ENCODE data around the gene GPBP1L1.
"Not testable (repeated sequence)": the region's sequence is repeated elsewhere in the genome, so short reads cannot be mapped to it uniquely, and the experiment has no call there.

GPBP1L1 gene, protein sequence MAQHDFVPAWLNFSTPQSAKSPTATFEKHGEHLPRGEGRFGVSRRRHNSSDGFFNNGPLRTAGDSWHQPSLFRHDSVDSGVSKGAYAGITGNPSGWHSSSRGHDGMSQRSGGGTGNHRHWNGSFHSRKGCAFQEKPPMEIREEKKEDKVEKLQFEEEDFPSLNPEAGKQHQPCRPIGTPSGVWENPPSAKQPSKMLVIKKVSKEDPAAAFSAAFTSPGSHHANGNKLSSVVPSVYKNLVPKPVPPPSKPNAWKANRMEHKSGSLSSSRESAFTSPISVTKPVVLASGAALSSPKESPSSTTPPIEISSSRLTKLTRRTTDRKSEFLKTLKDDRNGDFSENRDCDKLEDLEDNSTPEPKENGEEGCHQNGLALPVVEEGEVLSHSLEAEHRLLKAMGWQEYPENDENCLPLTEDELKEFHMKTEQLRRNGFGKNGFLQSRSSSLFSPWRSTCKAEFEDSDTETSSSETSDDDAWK

DNA sequence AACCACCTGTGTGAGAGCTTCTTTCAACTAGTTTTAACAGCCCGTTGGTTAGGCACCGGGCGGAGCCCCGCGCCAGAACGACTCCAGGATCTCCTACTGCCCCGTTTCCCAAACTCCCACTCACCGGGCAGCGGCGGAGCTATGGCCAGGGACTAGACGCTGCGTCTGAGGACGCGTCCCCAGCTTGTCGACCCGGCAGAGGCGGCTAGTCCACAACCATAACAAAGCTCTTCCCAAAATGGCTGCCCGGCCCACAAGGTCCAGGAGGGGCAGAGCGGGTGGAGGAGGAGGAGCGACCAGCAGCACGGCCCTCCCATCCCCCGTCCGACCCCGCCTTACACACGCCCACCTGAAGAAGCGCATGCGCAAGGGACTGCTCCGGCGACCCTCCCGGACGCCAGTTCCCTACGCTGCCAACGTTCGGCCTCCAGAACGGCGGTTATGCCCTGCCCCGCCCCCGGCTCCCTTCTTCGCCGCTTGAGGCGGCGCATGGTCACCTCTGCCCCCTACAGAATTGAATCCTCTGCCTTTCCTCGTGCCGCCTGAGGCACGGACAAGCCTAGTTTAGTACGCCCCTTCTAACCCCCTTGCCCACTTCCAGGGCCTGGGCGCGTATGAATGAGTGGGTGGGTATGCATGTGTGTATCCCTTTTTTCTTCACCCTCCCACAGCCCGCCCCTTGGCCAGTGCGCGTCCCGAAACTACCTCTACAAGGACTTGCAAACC is at the start of gene GPBP1L1:
Gene GPBP1L1, minus strand, starts transcription at position 246 of the 726 bp plus-strand sequence. CDS start 27,446 bp downstream, outside the sequence.
- H3K4me3 ChIP-seq (replicated peaks; ENCODE audit: low read depth, low read length): peak within 1 kb of the TSS; percentile 66
- TF ChIP-seq, protein P1, sequence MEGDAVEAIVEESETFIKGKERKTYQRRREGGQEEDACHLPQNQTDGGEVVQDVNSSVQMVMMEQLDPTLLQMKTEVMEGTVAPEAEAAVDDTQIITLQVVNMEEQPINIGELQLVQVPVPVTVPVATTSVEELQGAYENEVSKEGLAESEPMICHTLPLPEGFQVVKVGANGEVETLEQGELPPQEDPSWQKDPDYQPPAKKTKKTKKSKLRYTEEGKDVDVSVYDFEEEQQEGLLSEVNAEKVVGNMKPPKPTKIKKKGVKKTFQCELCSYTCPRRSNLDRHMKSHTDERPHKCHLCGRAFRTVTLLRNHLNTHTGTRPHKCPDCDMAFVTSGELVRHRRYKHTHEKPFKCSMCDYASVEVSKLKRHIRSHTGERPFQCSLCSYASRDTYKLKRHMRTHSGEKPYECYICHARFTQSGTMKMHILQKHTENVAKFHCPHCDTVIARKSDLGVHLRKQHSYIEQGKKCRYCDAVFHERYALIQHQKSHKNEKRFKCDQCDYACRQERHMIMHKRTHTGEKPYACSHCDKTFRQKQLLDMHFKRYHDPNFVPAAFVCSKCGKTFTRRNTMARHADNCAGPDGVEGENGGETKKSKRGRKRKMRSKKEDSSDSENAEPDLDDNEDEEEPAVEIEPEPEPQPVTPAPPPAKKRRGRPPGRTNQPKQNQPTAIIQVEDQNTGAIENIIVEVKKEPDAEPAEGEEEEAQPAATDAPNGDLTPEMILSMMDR (IDR thresholded peaks at IDR 0.05; ENCODE audit: low read depth, low read length, missing control alignments): no peak
- DNase-seq (ENCODE audit: extremely low read depth, low read depth): peak; percentile 87

DNA sequence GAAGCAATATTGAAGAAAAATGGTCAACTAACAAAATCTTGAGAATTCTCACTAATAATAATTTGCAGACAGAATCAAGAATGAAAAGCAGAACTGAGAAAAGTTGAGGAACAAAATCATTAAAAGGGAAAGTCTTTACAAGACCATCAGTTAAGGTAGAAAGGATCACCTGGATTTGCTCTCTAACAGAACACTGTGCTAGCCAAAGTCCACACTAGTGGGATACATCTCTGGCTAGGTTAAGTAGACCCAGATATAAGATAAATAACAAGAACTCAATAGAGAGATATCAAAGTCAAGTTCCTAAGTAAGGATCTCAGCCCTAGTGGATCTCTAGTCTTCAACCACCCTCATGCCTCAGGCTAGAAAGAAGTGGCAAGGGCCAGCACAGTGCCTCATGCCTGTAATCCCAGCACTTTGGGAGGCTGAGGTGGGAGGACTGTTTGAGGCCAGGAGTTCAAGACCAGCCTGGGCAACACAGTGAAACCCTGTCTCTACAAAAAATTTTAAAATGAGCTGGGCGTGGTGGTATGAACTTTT is 44.5 kb upstream of the GPBP1L1 start:
- TF ChIP-seq, protein P1 (IDR thresholded peaks at IDR 0.05; ENCODE audit: low read depth, low read length, missing control alignments): no peak
- no peak for DNase-seq (ENCODE audit: extremely low read depth, low read depth)
- no peak overlapping the region for H3K4me3 ChIP-seq (replicated peaks; ENCODE audit: low read depth, low read length)

DNA sequence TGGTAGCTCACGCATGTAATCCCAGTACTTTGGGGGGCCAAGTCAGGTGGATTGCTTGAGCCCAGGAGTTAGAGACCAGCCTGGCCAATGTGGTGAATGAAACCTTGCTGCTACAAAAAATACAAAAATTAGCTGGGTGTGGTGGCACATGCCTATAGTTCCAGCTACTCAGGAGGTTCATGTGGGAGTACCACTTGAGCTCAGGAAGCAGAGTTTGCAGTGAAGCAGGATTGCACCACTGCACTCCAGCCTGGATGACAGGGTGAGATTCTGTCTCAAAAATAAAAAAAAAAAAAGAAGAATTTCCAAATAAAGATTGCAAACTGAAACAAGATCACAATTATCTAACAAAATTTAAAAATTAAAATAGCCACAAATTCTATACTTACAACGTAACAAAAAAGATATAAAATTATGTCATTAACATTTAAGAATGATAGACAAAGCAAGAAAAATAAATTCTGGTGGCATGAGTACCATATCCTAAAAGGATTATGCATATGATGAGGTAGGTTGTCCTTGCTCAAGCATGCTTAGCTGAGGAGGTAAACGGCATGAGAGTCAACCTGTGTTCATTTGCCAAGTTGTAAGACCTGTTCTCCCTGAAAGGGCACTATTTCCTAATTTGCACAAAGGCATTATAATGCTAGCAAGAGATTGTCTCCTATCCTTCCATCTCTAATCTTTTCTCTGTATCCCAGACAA is 43.9 kb upstream of the GPBP1L1 start:
- DNase-seq (ENCODE audit: extremely low read depth, low read depth): no peak
- TF ChIP-seq, protein P1 (IDR thresholded peaks at IDR 0.05; ENCODE audit: low read depth, low read length, missing control alignments): no peak
- H3K4me3 ChIP-seq (replicated peaks; ENCODE audit: low read depth, low read length): no peak overlapping the region

DNA sequence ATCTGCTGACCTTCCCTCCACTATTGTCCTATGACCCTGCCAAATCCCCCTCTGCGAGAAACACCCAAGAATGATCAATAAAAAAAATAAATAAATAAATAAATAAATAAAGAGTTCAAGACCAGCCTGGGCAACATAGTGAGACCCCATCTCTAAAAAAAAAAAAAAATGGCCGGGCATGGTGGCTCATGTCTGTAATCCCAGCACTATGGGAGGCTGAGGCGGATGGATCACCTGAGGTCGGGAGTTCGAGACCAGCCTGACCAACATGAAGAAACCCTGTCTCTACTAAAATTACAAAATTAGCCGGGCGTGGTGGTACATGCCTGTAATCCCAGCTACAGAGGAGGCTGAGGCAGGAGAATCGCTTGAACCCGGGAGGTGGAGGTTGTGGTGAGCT is 39.7 kb upstream of the GPBP1L1 start:
- not testable (repeated sequence) for DNase-seq (ENCODE audit: extremely low read depth, low read depth); H3K4me3 ChIP-seq (replicated peaks; ENCODE audit: low read depth, low read length)

DNA sequence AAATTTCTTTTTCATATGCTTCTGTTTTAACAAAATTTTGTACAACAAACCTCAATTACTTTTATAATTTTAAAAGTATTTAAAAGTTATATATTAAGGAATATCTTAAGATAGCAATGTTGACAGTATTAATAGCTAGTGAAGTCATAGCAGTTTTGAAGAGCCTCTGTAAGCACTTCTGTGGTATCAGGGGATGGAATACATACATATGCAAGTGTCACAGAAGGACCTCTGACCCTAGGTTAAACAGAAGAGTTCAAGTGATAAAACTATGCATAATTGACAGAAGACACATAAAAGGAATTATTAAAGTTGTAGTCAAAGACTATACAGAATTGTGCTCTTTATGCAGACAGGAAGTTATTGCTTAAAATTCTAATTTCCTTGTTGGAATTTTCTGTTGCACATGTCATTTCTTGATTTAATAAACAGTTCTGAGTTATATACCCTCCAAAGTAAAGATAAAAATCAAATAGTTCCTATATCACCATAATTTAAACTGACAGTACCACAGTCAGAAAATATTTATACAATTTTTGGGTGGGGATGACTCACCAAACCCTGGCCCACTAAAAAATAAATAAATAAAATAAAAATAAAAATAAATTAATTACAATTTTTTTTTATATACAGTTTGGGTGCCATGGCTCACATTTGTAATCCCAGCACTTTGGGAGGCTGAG is 37.1 kb upstream of the GPBP1L1 start:
- no peak overlapping the region for H3K4me3 ChIP-seq (replicated peaks; ENCODE audit: low read depth, low read length)
- TF ChIP-seq, protein P1 (IDR thresholded peaks at IDR 0.05; ENCODE audit: low read depth, low read length, missing control alignments): no peak
- no peak for DNase-seq (ENCODE audit: extremely low read depth, low read depth)

DNA sequence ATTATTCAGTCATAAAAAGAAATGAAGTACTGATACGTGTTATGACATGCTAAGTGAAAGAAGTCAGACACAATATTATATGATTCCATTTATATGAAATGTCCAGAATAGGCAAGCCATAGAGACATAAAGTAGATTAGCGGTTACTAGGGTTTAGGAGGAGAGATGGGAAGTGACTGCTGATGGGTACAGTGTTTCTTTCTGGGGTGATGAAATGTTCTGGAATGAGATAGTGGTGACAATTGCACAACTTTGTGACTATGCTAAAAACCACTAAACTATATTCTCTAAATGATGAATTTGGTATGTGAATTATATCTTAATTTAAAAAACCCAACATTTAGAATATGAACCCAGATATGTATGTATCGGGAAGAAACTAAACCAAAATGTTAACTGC is 36.5 kb upstream of the GPBP1L1 start:
- no peak for DNase-seq (ENCODE audit: extremely low read depth, low read depth)
- TF ChIP-seq, protein P1 (IDR thresholded peaks at IDR 0.05; ENCODE audit: low read depth, low read length, missing control alignments): no peak
- H3K4me3 ChIP-seq (replicated peaks; ENCODE audit: low read depth, low read length): no peak overlapping the region

Measured in HFF-Myc (cell line).